Sigmoid colon (tissue), 3 donors: ENCODE results near the gene KATNBL1.

Source experiments
- POLR2A ChIP-seq, 2 donors: fragments of 450-650 bp; IDR thresholded peaks; one replicate each; pipeline ENCODE4 v1.6.1; 2016; ENCODE audit warnings: antibody characterized with exemption in 2 of 2, mild to moderate bottlenecking in 2 of 2, moderate library complexity in 2 of 2
- TF ChIP-seq, protein P1 (sequence below), 4 experiments: fragments of 450-650 bp in 3 of 4; fragments of 200-600 bp in 1 of 4; IDR thresholded peaks; one replicate each; pipeline ENCODE4 v1.5.1; 2016 to 2019; ENCODE audit warnings: antibody characterized with exemption in 4 of 4, mild to moderate bottlenecking in 3 of 4, moderate library complexity in 2 of 4

DNA sequence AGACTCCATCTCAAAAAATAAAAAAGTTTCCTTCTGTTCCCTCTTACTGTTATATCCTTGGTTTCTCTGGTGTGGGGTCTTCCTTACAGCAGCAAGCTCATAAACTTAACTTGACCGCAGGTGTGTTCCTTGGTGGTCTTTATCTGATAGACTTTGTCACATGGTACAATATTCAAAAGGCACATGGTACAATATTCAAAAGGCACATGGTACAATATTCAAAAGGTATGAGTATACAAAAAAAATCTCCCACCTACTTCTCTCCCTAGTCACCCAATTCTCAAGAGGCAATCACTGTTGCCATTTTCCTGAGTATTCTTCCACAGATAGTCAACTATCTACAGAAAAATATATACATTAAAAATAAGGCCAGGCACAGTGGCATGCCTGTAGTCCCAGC is 103.5 kb downstream of the KATNBL1 start:
- no peak for TF ChIP-seq POLR2A (IDR thresholded peaks at IDR 0.05)
- TF ChIP-seq, protein P1, sequence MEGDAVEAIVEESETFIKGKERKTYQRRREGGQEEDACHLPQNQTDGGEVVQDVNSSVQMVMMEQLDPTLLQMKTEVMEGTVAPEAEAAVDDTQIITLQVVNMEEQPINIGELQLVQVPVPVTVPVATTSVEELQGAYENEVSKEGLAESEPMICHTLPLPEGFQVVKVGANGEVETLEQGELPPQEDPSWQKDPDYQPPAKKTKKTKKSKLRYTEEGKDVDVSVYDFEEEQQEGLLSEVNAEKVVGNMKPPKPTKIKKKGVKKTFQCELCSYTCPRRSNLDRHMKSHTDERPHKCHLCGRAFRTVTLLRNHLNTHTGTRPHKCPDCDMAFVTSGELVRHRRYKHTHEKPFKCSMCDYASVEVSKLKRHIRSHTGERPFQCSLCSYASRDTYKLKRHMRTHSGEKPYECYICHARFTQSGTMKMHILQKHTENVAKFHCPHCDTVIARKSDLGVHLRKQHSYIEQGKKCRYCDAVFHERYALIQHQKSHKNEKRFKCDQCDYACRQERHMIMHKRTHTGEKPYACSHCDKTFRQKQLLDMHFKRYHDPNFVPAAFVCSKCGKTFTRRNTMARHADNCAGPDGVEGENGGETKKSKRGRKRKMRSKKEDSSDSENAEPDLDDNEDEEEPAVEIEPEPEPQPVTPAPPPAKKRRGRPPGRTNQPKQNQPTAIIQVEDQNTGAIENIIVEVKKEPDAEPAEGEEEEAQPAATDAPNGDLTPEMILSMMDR (IDR thresholded peaks at IDR 0.05): no peak
